Globus pallidus (tissue), 1 donor: ENCODE data around the gene MAPK12.

Experiments used
- DNase-seq: peaks from one replicate; pipeline ENCODE4 v3.0.0-alpha.2; 2015; ENCODE audit warnings: low spot score

The MAPK12 gene

DNA sequence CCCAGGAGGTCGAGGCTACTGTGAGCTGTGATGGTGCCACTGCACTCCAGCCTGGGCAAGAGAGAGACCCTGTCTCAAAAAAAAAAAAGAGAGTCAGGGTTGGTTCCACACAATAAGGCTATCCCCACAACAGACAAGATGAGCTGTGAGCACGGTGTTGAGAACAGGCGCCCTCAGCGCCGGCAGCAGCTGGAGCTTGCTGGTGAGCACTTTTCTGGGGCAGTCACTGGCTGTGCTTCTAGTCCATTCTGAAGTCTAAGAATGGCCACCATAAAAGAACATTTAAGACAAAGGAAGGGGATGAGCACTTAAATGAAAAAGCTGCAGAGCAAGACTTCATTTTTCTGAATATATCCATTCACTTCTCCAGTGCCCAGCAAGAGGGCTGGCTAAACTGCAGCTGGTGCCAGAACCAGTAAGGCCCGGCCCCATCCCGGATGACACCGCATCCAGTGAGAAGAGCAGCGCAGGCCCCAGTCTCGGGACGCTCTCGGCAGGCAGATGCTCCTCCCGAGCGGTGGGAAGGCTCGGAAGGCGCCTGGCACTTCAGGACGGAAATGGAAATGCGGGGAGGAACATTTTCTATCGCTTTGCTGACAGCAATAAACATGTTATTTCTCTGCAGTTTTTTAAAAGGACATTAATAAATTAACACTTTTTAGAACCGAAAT is 28.9 kb downstream of the MAPK12 start:
- no peak for DNase-seq

DNA sequence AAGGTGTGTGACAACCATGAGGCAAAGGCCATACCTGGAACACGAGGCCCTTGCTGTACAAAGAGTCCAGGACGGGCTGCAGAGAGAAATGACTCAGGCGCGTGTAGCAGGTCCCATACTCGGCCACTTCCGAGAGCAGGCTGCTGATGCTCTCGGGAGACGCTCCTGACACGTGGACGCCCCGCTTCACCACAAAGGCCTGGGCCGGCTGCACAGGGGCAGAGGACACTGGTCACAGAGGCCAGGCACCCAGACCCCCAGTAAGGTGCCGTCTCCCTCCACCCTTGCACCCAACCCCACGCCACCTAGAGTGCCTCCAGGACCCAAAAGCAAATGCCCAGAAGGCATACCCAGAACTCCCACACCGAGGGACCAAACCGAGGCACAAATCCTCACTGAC is 32.1 kb downstream of the MAPK12 start:
- DNase-seq = no peak

DNA sequence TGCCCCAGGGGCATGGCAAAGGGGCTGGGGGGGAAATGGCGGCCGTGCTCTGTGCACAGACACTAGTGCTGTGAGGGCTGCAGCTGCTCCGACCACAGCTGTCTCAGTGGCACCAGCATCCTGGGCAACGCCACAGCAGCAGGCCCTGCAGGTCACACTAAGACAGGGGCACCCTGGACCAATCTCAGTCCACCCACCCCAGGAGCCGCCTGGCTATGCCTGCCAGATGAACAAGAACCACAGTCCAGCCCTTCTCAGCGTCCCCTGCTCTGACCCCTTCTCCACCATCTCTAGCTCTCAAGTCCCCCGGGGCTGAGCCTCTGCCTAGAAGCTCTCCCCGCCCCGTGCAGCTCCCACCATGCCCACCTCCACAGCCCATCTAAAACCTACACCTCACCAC is 33.1 kb downstream of the MAPK12 start:
- no peak for DNase-seq

DNA sequence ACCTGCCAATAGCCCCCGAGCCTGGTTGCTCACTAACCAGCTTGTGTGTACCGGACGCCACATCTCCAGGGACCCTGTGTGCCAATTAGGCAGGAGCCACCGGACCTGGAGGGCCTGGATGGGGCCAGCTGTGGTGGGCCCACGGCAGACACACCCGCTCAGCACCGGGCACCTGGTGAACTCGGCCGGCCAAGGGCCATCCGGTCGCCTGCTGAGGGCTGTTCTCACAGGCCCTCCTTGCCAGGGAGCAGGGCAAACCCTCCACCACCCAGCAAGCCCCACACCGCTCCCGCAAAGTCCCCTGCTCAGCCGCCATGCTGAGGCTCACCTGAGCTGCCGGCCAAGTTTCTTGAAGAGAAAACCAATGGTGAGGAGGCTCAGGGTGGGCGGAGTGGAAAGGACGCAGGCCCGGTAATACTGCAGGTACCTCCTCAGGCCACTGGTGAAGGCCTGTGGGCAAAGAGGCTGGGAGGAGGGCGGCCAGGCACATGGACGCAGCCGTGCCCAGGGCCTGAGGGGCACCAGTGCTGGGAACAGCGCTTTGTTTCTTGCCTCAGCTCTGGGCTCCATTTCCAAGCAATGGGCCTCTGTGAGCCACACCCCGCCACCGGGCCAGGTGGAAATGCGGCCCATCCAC is 33.8 kb downstream of the MAPK12 start:
- DNase-seq = no peak

DNA sequence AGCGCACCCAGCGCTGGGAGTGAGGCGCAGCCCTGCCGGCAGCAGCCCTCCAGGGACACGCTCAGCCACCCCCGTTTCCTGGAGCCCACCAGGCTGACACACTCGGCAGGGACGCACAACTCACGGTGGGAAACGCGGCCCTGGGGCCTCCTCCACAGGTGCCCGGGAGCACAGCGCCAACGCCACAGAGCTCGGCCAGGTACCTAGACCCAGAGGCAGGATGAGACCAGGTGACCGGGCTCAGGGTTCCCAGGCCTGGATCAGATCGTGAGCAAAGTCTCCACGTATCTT is 34.7 kb downstream of the MAPK12 start:
- no peak for DNase-seq

DNA sequence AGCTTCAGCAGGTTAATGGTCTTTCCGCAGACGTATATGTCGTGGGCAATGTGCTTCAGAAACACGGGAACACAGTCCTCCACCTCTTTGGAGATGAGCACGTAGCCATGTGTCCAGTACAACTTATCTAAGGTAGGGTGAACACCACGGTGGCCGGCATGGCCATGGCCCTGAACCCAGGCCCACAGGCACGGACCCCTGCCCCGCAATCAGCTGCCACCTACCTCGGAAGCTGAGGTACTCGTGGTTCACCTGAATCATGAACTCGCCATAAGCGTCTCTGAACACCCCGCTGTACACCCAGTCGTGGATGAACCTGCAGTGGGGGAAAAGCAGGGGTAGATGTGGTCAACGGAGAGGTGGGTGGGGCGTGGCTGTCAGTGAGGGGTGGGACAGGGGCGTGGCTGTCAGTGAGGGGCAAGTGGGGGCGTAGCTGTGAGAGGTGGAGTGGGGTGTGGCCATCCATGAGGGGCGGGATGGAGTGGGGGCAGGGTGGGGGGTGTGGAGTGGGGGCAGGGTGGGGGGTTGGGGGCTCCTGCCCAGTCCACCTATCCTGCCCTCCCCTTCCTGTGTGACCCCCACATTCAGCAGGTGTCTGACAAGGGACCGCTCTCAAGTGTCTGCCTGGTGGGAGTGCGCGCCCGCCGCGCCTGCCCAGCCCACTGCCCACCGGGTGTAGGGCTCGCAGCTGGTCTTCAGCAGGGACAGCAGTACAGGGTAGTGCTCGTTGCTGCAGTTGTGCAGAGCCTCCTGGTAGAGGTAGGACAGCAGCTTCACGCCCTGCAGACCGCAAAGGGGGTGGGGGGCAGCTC is 35.2 kb downstream of the MAPK12 start:
- no peak for DNase-seq

DNA sequence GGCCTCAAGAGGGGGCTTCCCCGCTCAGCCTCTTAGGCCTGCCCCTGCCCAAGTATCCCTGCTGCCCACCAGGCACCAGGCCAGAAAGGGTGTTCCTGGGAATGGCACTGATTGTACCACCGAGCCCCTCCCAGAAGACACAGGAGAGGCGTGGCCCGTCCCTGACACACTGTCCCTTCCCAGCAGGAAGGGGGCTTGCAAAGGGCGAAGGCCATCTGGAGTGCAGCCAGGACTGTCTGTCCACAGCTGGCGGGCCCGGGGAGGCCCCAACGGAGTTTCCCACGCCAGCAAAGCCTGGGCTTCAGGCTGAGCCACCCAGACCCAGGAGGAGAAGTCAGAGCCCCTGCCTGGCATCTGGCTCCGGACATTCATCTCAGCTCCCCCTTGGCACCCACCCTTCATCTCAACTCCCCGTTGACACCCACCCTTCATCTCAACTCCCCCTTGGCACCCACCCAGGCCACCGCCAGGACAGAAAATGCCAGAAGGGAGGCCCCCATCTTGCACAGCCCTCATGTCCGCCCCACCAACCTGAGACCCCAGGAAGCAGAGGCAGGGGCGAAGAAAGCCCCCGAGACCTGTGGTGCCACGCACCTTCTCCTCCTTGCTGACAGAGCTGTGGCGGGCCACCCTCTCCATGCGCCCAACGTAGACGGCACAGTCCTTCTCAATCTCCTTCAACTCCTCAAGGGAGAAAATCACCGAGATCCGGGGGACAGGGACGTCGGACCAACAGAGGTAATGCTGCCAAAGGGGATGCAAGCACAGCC is 36.1 kb downstream of the MAPK12 start:
- DNase-seq = no peak

DNA sequence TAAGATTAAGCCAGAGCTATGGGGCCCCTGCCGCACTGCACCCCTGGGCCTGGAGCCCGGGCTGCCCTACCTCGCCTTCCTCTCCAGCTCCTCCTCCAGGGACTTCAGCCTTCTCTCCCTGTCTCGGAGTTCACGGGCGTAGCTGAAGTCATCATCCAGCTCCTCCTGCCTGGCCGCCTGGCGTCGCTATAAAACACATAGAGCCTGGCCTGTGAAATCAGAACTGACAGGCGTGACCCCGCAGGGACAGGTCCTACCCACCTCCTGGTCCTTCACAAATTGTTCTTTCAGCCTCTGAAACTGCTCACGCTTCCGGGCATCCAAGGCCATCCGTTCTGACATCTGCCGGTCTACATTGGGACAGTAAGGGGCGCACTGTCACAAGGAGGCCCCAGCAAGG is 37.4 kb downstream of the MAPK12 start:
- no peak for DNase-seq

DNA sequence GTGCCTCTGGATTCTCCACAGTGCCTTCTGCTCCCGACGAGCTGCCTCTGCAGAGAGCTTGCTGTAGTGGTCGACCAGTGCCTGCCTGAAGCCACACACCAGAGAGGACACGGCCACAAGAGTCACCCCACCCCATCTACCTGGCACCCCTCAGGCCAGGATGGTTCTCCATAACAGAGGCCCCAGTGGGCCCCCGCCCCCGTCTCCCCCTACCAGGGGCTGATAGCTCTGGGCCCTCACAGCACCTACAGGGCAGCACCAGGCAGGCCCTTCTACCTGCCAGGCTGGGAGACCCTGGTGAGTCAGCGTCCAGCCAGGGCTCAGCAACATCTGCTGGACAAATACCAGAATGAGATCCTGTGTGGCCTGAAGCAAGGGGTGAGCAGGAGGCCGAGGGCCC is 39.0 kb downstream of the MAPK12 start:
- DNase-seq = no peak

DNA sequence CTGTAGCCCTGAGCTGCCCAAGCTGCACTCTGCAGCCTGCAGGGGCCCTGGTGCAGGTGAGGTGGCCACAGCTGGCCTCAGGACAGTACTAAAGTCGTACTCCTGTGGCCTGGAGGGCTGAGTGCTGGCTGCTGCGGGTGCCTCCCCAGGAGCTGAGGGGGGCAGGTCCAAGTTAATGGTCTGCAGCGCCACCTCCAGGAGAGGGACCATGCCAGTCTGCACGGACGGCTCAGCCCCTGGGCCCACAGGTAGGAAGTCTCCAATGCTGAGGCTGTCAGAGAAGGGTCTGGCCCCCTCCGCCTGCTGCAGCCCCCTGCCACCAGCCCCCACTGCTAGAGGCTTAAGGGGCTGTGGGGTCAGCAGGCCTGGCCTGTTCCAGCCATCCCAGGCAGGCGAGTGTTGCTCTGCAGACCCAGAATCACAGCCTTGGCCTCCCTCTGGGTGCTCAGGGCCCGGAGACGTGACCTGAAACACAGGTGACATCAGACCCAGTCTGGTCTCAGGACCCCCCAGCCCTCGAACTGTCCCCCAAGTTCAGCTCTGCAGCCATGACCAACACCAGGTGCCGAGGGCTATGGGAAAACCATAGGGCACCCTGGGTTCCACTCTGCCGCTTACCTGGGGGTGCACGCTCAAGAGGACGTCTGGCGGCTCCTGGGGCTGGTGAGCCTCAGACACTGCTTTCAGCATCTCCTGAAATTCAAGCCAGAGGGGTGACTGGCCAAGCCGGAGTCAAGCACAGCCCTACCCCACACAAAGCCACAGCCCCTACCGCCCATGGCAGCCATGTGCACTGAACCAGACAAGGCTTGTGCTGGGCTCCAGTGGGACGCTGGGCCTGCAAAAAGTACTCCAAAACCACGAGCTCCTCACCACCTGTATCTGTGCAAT is 39.8 kb downstream of the MAPK12 start:
- no peak for DNase-seq

DNA sequence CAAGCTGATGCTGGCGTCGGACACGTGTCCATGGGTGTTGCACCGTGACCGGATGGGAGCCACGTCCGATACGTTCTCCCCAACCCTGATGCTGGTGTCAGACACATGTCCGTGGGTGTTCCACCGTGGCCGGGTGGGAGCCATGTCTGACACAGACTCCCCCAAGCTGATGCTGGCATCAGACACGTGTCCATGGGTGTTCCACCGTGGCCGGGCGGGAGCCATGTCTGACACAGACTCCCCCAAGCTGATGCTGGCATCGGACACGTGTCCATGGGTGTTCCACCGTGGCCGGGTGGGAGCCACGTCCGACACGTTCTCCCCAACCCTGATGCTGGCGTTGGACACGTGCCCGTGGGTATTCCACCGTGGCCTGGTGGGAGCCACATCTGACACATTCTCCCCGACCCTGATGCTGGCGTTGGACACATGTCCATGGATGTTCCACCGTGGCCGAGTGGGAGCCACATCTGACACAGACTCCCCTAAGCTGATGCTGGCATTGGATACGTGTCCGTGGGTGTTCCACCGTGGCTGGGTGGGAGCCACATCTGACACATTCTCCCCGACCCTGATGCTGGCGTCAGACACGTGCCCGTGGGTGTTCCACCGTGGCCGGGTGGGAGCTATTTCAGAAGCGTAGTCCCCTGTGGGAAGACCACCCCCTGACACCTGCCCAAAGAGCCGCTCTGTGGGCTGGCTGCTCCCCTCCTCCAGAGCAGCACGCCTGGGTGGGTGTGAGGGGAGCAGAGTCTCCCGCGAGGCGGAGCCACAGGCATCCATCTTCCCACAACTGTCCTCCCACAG is 40.7 kb downstream of the MAPK12 start:
- DNase-seq = no peak

DNA sequence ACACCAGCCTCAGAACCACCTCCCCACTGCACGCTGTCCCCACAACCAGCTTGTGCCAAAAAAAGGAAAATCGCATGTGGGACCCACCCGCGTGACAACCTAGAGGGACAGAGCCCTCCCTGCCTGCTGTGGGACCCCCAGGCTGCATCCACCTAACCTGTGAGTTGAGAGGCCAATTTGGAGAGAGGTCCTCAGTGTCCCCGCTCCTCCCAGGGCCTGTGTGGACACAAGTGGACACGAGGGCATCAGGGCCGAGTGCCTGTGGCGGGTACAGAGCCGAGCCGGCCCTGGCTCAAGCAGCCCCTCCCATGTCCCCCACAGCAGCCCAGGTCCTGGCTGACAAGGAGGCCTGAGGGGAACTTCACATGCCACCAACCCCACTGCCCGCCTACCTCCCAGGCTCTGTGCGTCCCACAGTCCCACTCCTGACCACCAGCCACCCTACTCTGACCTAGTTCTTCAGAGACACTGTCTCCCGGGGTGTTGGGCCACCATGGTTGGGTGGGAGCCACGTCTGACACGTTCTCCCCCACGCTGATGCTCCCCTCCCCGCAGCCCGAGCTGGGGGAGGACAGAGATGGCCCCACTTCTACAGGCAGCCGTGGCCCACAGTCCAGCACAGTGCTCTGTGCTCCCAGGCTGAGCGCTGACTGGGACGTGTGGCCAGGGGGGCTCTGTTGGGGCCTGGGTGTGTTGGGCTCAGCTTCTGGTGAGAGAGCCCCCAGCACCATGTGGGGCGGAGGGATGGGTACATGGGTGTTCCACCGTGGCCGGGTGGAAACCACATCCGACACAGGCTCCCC is 41.5 kb downstream of the MAPK12 start:
- no peak for DNase-seq

DNA sequence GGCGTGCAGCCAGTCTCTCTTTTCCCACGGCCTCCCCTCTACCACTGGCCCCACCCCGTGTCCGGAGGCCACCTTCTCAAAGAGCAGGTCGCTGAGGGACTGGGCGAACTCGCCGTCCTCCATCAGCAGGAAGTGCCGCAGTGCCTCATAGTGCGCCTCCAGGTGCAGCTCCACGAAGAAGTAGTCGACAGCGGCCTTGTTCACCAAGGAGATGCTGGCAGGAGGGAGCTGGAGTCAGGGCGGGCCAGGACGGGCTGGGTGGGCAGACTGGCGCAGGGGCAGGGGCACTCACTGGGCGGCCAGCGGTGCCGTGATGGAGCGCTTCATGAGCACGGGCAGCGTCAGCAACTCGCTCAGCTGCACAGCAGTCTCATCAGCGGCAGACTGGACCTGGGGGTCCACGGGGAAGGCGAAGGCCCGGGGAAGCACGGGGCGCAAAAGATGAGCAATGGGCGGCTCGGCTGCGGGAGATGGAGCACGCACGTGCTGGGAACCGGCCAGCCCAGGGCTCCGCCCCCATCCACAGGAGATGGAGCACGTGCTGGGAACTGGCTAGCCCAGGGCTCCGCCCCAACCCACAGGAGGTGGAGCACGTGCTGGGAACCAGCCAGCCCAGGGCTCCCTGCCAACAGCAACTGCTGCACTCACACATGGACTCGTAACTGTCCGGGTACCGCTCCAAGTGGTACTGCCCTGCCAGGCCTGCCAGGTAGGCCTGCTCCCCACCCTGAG is 42.3 kb downstream of the MAPK12 start:
- no peak for DNase-seq

DNA sequence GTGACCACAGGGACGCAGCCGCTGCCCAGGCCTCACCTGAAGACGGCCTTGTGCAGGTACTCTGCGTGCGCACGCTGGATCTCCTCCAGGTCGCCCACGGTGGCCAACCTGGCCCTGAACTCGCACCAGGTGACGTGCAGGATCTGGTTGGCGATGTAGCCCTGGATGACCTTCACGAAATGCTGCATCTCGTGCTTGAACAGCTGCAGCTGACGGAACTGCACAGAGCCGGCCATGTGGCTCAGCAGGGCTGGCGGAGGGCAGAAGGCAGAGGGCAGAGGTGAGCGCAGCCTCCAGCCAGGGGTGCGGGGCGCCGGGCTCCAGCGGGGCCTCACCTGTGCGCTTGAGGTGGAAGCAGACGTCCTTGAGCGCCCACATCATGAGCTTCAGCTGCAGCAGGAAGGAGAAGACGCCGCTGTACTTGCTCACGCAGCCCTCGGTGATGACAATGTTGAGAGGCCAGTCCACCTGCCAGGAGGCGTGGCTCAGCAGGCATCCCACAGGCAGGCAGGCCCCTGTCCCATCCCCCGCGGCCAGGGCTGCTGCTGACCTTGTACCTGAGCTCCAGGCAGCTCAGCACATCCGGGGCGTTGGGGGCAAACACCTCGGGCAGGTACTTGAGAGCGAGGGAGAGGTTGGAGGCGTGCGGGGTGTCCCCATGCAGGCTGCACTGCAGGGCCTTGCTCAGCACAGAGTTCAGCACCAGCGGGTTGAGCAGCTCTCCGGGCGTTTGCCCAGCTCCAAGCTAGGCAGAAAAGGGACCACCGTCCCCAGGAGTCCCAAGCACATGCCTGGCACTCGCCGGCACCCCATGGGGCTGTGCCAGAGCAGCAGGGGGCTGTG is 43.1 kb downstream of the MAPK12 start:
- no peak for DNase-seq

DNA sequence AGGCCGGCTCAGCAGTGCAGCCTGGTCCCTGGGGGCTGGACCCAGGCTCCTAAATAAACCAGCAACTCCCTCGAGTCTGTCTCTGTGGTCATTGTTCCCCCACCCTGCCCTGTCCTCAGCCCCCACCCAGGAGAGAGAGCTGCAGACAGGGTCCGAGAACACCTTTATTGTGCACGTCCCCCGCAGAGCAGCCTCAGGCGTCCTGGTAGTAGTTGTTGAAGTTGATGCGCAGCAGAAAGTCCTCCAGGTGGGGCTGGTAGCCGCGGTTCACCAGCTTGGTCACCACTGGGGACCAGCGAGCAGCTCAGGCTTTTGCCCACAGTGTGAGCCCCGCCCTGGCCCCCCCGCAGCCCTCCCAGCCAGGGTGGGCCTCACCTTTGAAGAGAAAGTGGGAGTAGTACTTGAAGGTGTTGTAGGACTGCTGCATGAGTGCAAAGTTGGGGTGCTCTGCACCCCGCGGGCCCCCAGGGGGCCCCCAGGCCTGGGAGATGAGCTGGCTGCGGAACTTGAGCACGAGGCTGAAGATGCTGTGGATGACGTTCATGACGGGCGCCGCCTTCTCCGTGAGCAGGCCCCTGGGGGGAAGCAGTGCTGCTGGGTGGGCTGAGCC is 43.8 kb downstream of the MAPK12 start:
- no peak for DNase-seq

DNA sequence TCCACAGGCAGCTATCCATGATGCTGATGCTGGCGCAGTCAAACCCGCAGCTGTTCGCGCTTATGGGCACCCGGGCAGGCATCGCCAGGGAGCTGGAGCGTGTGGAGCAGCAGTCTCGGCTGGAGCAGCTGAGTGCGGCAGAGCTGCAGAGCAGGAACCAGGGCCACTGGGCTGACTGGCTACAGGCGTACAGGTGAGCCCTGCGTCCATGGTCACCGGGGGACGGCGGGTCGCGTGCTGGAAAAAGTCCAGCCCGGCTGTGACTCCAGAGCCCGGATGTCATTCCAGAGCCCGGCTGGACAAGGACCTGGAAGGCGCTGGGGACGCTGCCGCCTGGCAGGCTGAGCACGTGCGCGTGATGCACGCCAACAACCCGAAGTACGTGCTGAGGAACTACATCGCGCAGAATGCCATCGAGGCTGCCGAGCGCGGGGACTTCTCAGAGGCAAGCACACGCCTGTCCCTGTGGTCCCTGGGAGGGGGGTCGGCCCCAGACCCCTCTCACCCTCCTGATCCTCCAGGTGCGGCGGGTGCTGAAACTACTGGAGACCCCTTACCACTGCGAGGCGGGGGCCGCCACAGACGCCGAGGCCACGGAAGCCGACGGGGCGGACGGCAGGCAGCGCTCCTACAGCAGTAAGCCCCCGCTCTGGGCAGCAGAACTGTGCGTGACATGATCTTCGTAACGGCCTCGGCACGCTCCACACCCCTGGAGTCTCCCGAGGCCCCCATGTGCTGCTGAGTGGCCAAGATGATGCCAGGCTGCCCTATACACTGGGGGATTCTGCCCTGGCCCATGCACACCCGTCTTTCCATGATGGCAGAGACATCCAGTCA is 44.6 kb downstream of the MAPK12 start:
- DNase-seq = no peak
